HG03159 (cell line): ENCODE results near the gene MOB3B.
A peak's percentile ranks its signal among the peaks of the same experiment; 100 is the strongest.

Experiments
- ATAC-seq: cut with Tn5 transposase; IDR thresholded peaks from one replicate; pipeline ENCODE4 v1.9.1; 2021; ENCODE audit warnings: mild to moderate bottlenecking, moderate library complexity; ENCODE audit not compliant: unreplicated experiment

The MOB3B gene

DNA sequence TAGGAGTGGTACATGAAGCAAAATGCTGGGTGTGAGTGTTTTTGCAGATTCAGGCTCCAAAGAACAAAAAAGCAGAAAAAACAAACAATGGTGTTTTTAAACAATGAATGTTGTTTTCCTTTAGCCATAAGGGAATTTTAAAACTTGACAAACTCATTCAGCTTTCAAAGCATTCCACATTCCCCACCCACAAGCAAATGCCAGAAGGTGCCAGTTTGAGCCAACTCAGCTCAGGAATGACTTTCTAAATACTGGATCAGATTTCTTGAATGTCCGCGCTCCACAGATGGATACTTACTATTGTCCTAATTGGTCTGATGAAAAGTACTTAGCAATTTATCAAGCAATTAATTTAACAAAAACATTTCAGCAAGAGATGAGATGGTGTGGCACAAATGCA, 12.9 kb upstream of the MOB3B start:
- no peak for ATAC-seq

GRCh38 chr9:27541740-27542139, 12.1 kb upstream of the MOB3B start:
- no peak for ATAC-seq

GRCh38 chr9:27540502-27540901, 10.9 kb upstream of the MOB3B start:
- no peak for ATAC-seq

- peak; percentile 52 for ATAC-seq
Measured at GRCh38 chr9:27539479-27540441, 10.1 kb upstream of the MOB3B start.

DNA sequence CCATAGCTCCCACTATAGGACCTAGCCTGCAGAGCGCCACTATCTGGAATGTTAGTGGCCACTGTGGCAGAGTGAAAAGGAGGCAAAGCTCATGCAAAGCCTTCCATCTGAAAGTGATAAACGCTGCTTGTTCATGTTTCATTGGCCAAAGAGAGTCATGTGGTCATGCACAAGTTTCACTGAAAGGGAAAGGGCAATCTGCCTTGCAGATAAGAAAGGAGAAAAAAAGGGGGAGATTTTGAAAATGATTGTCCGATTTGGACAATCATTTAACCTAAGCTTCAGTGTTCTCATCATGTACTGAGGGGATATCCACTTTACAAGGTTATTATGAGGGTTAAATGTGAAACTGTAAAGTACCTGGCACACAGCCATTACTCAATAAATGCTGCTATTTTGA, 9.0 kb upstream of the MOB3B start:
- ATAC-seq, result peak; percentile 41

DNA sequence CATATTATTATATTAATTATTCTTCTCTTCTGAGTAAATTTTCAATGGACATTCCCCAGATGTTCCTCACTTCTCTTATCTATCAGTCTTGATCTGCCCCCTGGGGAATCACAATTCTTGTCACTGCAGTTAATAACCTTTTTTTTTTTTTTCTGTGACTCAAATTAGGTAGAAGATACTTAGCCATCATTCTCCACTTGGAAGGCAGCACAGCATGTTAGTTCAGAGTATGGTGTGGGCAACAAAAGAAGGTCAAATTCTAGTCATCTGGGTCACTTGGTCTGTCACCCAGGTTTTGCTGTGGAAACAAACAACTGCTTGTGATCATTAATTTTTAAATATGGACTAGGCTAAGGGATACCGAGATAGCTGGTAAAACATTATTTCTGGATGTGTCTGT, 8.1 kb upstream of the MOB3B start:
- no peak for ATAC-seq

DNA sequence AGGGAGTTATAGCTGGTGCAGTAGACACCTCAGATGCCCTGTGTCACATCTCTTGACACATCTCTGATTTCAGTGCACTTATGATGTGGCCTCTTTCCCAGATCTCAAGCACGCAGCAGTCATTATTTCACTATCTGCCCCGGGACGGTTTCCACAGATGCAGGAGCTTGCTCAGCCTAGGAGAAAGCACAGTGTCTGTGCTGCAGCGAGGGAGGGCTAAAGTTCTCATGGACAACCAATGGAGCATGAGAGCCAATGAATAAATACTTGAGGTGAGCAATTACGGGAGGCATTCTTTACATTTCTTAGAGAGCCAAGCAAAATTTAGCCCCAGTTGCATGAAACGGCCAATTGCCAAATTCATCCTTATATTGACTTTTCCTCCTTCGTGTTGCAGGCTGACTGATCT, 7.4 kb upstream of the MOB3B start:
- no peak for ATAC-seq

- ATAC-seq, result no peak
Measured at GRCh38 chr9:27536168-27536567, 6.6 kb upstream of the MOB3B start.

DNA sequence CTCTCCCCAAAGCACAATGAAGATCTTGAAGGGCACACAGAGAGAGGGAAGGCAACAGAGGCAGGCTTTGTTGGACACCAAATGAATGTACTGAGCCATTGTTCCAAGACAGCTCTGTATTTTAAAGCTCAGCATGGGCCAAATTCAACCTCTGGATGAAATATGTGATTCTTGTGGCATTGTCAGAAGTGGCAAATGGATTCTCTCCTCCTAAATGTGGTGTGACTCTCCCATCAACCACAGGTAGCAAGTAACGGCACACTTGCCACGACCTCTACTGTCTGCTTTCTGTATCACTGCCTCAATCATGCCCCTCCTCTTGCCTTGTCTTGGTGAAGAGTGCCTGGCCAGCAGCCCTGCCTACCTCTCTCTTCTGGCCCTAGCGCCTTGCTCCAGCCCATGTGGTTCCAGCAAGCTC, 6.1 kb upstream of the MOB3B start:
- peak; percentile 47 for ATAC-seq

DNA sequence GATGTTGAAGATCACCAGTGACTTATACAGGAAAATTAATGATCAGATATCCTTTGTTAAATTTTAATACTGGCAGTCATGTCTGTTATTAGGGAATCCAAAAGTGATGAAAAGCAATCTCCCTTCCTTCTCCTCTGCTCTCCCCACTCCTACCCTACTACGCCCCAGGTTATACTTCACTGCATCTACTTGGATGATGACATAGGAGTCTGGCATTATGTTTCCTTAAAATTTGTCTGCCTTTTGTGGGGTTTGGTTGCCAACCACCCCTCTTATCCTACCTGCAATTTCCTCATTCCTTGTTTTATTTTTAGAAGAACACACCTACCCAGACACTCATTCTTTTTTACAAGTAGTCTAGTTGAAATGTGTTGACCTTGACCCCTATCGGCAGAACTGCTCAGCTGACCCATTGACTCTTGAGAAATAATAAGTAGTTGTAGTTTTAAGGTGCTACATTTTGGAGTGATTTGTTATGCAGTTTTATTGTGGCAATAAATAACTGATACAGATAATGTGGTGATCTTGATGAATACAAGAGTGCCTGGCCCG, 5.1 kb upstream of the MOB3B start:
- ATAC-seq, result no peak

- ATAC-seq, result no peak
Measured at GRCh38 chr9:27534131-27534530, 4.5 kb upstream of the MOB3B start.

- ATAC-seq, result no peak
Measured at GRCh38 chr9:27533311-27533710, 3.7 kb upstream of the MOB3B start.

GRCh38 chr9:27532046-27532445, 2.4 kb upstream of the MOB3B start:
- no peak for ATAC-seq

- ATAC-seq, result no peak
Measured at GRCh38 chr9:27530915-27531755, 1.5 kb upstream of the MOB3B start.

DNA sequence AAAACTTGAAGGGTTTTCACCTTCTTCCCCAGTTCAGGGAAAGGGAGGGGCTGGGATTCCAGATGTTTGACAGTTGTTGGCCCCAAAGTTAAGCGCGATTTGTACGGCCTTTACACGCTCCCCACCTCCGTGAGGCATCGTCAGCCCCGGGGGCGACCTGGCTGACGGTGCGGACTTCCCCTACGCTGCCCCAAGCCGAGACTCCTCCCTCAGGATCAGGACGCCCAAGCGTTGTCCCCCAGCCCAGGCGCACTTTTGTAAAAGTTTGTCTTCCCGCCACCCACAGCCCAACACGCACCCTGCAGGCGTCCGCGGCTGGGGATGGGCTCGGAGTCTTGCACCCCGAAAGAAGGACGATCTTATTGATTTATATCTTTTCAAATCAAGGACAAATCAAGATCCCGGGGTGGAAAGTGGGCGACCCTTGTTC, 713 bp downstream of the MOB3B start:
- ATAC-seq, result peak; percentile 50

GRCh38 chr9:27528076-27528885, 1.3 kb downstream of the MOB3B start:
- peak; percentile 40 for ATAC-seq

GRCh38 chr9:27527702-27528075, 1.9 kb downstream of the MOB3B start:
- no peak for ATAC-seq

- no peak for ATAC-seq
Measured at GRCh38 chr9:27524236-27524635, 5.4 kb downstream of the MOB3B start, which contains the start of gene IFNK. Gene IFNK (plus strand): TSS chr9:27524290. CDS start chr9:27524337, 47 bp downstream.

GRCh38 chr9:27523141-27523540, 6.5 kb downstream of the MOB3B start:
- no peak for ATAC-seq

DNA sequence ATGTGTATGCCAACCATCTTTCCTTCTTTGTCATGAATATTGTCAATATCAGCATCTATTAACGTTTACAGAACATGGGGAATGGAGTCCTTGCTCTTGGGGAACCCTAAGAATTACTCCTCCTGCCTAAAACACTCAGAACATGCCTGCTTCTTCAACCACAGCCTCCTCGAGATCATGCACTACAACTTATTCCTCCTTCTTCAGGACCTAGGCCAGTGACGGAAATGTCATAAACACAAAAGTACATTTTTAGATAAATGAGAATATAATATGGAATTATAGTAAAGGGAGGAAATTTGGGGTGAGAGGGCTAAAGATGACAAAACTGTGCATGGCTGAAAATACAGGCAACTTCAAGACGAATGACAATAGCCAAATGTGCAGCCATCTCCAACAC, 8.6 kb downstream of the MOB3B start:
- ATAC-seq, result no peak
